LHCN-M2 (cell line): ENCODE measurements around the gene NSF. TPM values are rescaled to one million over a fixed set of nuclear protein-coding genes. Genes with fewer than 3 reads are reported as not detected.
"Not testable (repeated sequence)": the region's sequence is repeated elsewhere in the genome, so short reads cannot be mapped to it uniquely, and the experiment has no call there.

Experiments used
- DNase-seq: peaks from one replicate; pipeline ENCODE4 v3.0.0-alpha.2; 2012; ENCODE audit warnings: low read depth
- polyA plus RNA-seq: library from polyadenylated mRNA; unstranded; fragments of >200 nt; gene quantifications from one replicate; pipeline ENCODE4 v1.2.1, GENCODE V29; 2012; ENCODE audit warnings: missing spikeins
- total RNA-seq: library from RNA; depleted of rRNA; stranded (reverse); fragments of >200 nt; gene quantifications from 2 replicates; pipeline ENCODE4 v1.2.3, GENCODE V29; 2014; rRNA removed

Gene NSF
- 52.6 and 57.5 TPM in 2 replicates for total RNA-seq
- polyA plus RNA-seq = 43.1 TPM

DNA sequence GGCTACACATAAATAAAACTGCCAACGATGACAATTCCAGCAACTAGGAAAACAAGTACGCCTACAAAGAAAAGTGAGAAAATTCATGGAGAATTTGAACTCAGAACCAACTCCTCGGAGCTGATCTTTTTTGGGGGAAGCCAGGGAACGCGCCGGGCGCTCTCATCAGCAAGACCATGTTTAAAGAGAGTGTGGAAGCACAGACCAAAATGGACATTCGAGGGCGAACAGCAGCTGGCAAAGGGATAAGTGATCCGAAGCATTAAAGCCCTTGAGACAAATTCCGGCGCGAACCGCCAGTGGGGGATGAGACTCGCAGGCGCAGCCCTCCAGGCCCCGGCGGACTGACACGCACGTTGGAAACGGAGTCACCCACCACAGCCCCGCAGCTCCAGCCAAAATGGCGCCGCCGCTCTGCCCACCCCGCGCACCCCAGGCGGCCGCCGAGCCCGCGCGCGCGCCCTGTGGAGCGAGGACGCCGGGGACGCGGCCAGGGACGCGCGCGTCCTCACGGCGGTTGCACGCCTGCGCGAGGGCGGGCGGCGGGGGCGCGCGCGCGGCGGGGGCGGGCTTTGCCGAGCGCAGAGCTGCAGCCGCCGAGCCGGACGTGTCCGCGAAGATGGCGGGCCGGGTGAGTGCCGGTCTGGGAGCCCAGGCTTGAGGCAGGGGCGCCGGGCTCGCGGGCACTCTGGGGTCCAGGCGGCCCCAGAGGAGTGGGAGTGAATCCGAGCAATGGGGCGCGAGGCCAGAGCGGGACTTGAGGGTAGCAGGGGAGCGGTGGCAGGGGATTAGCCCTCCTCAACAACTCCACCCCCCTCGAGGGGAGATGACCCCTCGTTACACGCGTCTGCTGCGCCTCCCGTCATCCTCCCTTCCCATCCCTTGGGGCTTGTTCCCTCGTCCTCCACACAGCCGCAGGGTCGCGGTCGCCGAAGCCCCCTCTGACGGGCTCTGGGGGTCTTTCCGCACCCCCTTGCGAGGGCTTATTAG is at the start of gene NSF:
Gene NSF (plus strand): TSS at position 513 of the 990 bp plus-strand sequence. CDS start 107 bp downstream, at position 620.
- DNase-seq = not testable (repeated sequence)

DNA sequence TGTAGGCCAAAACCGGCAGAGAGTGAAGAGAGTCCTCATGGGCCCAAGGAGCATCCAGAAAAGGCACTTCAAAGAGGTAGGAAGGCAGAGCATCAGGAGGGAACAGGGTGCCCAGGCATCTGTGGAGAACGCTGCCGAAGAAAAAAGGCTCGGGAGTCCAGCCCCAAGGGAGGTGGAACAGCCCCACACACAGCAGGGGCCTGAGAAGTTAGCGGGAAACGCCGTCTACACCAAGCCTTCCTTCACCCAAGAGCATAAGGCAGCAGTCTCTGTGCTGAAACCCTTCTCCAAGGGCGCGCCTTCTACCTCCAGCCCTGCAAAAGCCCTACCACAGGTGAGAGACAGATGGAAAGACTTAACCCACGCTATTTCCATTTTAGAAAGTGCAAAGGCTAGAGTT is 41.9 kb upstream of the NSF start:
- DNase-seq = not testable (repeated sequence)

DNA sequence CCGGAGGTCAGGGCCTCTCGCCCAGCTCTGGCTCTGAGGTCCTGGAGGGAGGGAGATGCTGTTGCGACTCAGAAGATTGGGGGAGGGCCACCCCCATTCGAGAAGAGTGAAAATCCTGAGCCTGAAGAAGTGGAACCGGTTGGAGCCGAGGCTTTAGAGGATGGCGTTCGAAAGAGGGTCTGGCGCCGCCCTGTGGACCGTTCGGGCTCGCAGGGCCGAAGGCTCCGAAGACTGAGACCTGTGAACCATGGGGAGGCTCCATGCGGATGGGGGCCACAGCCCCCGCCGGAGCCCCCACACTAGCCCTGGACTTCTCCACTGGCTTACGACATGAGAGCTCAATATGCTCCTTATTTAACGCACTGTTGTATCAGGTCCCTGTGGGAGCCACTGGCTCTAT is 31.3 kb upstream of the NSF start:
- DNase-seq = not testable (repeated sequence)

DNA sequence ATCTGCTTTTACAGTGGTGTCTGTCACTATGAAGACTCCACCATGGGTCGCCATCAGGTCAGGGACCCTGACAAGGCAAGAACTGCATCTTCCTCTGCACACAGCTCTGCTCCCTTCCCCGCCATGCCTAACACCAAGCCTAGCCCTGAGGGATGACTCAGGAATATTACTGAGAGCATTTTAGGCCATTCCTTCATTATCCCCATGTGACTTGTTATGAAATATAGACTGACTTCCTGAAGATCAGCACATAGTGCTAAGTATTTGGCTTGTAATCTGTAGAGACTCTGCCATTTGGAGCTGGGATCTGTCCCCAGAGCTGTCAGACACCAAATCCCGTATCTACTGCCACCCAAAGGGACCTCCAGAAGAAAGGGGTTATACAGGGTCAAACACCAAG is 30.4 kb upstream of the NSF start:
- DNase-seq = not testable (repeated sequence)

DNA sequence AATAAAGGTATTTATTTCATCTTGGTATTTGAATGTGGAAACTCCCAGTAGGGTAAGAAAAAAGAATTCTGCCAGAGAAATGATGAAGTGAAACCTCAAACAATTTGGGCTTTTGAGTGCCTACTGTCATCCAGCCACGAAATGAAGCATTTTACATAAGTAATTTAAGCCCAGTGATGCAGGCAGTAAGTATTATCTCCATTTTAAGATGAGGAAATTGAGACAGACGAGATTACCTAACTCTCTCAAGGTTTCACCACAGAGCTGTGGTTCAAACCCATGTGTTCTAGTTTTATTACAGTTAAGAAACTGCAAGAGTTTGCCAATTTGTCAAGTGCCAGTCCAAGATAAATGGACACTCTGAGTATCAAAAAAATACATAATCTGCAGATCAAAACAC is 24.2 kb upstream of the NSF start:
- not testable (repeated sequence) for DNase-seq

DNA sequence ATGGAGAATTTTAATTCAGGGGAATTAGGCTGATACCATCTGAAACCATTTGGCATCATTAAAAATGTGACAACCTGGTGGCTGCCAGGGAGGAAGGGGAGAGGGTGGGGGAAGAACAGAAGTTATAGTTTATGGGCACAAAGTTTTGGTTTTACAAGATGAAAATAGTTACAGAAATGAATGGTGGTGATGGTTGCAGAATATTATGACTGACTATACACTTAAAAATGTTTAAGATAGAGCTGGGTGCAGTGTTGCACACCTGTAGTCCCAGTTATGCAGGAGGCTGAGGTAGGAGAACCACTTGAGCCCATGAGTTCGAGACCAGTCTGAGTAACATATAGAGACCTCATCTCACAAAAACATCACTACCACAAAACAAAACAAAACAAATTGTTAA is 23.5 kb upstream of the NSF start:
- not testable (repeated sequence) for DNase-seq

DNA sequence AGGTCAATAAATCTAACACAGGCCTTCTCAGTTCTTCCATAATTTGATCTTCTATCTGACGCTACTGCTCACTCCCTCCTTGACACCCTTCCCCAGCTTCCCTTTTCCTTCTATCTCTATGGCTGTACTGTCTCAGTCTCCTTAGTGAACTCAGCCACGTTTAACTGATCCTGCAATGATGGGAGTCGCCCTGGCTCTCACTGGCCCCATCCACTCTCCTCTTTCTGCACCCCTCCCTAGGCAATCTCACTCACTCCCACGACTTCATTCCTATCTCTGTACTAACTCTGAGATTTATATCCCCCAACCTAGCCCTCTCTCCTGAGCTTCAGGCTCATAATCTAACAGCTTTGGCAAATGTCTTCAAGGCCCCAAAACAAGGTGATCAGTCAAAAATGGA is 18.7 kb upstream of the NSF start:
- DNase-seq = not testable (repeated sequence)

DNA sequence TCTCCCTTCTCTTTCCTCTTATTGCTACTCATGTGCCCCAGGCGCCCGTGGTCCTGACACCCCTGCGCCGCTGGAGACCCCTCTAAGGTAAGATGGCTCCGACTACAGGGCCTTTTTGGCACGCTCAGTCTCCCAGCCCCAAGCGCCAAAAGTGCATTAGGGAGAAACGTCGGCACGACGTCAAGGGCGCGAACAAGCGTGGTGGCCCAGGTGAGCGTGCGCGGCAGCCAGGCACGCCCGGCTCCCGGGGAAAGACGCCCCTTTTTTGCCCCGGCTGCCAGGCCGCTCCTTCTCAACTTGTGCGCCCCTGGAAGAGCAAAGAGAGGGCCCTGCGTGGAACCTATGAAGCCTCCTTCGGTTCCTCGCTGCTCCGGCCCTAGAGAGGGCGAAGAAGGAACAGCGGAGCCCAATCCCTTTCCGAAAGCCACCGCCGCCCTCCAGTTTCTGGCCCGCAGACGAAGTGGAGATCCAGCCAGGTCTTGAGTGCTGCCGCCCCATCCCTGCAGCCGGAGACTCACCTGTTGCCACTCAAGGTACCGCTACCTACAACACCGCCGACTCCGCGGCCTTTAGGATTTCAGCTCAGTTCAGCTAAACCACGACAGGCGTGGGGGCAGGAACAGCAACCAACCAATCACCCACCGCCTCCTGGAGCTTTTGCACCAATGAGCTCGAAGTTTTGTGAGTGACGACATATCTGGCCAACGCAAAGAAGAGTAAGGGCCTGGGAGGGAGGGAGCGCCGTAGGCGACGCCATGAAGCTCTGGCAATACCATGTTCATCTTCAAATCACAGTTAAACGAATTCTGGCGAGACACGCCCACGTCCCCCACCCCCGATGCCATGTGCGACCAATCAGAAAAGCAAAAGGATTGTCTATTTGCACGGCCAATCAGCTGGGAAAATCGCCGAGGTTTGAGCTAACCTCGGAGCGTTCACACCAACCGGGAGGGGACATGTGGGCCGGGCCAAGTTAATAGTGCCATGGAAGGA is 11.1 kb upstream of the NSF start, which contains the start of gene ARL17A:
Gene ARL17A (minus strand): TSS at position 609 of the 993 bp plus-strand sequence. CDS start 3,369 bp downstream, outside the sequence.
- not testable (repeated sequence) for DNase-seq

DNA sequence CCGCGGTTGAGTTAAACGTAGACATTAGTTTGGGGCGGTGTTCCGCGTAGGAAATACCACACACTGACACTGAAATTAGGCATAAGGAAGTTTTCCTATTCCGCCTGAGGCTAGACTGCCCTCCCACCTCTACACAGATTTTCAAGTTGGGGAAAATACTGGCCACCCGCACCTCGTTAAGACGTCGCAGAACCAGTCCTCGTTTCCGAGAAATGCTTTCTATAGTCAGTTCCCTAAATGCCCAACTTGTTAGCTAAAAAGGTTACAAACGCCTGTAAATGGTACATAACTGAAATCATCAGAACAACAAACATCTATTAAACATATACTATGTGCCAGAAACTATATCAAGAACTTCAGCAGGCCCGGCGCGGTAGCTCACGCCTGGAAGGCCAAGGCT is 10.4 kb upstream of the NSF start:
- DNase-seq = not testable (repeated sequence)

DNA sequence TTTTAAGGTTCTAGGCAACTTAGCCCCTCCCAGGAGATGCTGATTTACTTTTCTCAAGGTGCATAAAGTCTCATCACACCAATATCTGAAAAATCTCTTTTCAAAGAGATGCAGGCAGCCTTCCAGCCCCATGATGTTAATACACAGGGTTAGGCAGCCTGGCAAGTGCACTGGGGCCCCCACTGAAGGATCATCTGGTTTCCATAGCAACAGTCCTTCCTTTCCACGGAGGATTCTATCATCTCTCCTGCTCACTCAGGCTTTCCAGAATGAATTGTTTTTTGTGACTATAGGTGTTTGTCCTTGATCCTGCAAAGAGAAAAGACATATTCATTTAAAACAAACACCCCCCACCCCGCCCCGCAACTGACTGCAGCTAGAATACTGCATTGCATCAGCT is 5.0 kb upstream of the NSF start:
- DNase-seq = not testable (repeated sequence)

DNA sequence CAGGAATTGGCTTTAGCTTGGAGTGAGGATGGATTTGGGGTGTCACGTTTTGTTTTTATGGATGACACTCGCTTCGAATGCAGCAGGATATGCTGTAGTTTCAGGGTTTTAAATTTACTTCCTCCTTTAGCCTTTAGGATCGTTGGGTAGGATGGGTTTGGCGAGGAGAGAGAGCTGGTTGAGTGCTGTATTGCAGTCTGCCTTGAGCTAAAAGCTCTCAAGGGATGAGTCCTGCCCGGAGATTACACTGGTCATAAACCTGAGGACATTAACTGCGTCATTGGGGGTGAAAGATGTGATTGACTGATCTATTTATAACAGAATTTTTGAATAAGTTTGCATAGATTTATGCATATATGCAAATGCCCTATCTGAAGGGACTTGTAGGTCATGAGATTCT is 863 bp downstream of the NSF start:
- DNase-seq = not testable (repeated sequence)

DNA sequence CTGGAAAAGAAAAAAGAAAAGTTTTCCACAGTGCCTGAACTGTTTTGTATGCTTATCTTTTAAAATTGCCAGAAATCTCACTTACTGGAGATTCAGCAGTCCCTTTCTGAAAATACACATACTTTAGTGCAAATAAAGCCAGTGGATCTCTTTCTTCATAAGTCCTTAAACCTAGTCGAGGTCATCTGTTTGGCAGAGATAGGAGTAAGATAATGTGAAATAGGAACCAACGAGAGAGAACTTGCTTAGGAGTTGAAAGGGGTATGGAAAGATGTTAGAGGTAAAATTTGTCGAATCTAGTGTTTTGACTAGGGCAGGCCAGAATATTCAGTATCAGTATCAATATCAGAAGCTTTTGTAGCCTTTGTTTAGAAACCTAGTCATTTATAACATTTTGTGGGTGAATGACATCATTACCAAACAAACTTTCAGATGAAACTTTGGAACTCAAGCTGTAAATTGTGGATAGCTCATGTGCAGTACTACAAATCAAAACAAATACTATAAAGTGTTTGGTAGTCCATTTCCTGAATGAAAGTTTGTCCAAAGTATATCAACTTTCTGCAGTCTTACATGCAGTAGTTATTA is 8.0 kb downstream of the NSF start:
- DNase-seq = not testable (repeated sequence)

DNA sequence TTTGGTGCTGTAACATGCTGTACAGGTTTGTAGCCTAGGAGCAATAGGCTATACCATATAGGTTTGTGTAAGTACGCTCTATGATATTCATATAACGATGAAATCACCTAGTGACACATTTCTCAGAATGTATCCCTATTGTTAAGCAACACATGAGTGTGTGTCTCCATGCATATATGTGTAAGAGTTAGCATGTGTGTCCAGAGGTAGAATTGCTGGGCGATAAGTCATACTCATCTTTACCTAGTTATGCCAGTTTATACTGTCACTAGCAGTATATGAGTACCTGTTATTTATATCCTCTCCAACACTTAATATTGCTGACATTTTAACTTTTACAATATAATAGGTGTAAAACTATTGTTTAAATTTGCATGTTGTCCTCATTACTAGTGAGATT is 10.3 kb downstream of the NSF start:
- DNase-seq = not testable (repeated sequence)

DNA sequence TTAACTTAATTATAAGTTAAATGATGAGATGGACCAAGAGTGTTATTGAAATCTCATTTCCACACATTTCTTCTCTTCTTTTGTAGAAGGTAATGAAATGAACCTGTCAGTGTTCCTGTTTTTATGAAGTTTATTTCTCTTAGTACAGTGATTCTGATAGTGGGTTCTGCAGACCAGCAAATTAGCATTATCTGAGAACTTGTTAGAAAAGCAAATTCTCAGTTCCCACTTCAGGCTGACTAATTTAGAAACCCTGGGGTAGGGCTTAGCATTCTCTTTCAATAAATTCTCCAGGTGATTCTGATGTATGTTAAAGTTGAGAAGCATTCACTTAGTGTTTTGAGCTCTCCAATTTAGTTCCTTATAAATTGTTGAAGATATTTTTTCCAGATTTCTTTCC is 12.7 kb downstream of the NSF start:
- not testable (repeated sequence) for DNase-seq

DNA sequence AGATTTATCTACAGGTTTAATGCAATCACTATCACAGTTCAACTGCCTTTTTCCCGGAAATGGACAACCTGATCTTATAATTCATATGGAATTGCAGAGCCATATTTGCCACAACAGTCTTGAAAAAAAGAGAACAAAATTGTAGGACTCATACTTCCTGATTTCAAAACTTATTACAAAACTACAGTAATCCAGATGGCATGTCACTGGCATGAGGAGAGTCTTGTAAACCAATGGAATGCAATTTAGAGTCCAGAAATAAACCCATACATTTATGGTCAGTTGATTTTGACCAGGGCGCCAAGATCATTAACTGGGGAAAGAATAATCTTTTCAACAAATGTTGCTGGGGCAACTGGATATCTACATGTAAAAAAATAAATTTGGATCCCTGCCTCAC is 20.8 kb downstream of the NSF start:
- DNase-seq = not testable (repeated sequence)

DNA sequence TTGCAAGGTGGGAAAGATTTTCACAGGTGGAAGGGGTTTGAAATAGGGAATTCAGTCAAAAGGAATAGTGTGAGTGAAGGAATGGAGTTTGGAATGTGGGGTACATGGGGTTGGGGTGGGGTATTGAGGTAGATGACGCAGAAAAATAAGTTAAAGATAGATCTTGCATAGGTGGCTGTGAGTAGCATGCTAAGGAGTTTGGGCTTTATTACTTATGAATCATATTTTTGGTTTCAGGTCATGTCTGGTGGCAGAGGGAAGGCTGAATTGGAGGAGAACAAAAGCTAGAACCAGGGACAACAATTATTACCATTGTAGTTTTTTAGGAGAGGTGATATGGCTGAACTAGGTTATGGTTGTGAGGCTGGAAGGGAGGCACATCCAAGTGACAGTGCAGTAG is 23.4 kb downstream of the NSF start:
- DNase-seq = not testable (repeated sequence)

DNA sequence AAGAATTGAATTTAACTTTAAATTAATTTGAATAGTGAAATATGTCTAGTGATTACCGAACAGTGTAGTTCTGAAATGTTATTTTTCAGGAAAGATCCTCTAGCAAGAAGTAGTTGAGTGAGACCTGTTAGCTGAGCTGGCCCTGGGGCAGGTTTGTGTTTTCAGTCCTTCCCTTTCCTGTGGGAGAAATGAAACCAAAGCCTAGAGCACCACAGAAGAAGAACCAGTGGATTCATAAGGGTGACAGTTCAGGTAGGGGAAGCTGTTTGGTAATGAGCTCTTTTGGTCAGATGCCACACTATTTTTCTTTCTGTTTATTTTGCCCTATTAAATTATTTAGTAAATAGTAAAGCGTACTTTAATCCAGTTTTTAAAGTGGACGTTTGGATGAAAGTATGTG is 26.7 kb downstream of the NSF start:
- not testable (repeated sequence) for DNase-seq

DNA sequence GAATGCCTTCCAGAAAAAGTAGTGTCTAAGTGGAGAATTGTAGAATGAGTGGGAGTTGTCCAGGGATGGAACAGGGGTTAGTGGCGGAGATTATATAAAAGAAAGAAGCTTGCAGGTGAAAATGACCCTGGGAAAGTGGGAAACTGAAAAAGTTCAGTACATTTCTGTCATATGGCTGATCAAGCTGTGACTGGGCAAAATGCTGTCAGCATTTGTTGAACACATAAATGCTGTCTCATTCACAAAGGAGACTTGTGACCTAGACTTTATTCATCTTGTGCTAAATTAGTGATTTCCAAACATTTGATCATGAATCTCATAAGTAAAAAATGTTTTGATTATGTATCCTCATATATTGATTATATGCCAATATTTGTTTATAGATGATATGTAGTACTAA is 28.5 kb downstream of the NSF start:
- DNase-seq = not testable (repeated sequence)

DNA sequence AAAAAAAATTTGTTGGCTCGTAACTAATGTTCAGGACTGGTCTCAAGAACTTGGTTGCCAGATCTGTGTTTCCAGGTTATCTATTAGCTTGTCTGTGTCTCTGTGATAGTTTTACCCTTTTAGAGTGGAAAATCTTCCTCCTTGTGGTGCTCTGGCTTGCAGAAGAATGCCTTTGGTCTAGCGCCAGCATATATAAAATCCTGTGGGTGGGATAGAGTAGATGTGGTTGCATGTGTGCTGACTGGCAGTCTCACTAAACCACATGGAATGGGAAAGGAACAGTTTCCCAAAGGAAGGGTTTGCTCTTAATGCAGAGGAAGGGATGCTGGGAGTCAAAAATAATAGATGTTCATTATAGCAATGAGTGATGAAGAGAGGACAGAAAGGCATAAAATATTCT is 33.3 kb downstream of the NSF start:
- not testable (repeated sequence) for DNase-seq

DNA sequence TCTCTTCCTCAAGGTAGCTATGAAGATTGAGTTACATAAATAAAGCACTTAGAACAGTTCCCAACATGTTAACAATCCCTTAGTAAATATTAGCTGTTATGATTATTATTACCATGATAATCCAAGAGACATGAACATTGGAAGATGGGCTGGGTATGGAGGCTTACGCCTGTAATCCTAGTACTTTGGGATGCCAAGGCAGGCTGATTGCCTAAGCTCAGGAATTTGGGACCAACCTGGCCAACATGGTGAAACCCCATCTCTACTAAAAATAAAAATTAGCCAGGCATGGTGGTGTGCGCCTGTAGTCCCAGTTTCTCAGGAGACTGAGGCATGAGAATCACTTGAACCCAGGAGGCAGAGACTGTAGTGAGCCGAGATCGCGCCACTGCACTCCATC is 34.3 kb downstream of the NSF start:
- not testable (repeated sequence) for DNase-seq

DNA sequence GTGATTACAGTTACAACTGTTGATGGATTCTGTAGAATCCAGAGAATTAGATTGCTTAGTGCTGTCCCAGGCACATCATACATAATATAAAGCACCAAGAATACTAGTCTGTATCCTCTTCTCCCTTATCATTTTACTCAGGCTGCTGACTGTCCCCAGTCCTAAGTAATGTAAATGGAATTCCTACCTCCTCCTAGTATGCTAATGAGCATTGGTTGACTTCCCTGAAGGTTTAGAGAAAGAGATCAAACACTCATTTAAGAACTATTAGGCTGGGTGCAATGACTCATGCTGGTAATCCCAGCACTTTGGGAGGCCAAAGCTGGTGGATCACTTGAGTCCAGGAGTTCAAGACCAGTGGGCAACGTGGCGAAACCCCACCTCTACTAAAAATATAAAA is 37.0 kb downstream of the NSF start:
- DNase-seq = not testable (repeated sequence)
